Measurements from ENCODE around the gene GLYAT. TPM values are rescaled to one million over a fixed set of nuclear protein-coding genes. Genes with fewer than 3 reads are reported as not detected.

GLYAT gene
- total RNA-seq, 1 experiment from 2014 or later, result not detected

DNA sequence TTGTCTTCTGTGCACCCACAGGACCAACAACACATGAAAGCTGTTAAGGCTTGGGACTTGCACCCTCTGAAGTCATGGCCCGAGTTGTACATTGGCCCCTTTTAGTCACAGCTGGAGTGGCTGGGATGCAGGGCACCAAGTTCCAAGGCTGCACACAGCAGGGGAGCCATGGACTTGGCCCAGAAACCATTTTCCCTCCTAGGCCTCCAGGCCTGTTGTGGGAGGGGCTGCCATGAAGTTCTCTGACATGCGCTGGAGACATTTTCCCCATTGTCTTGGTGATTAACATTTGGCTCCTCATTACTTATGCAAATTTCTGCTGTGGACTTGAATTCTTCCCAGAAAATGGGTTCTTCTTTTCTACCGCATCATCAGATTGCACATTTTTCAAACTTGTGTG lies 48.8 kb upstream of the GLYAT start:
- ATAC-seq (no peak), DNase-seq (ENCODE audit: low read depth, low spot score) (no peak)
- ChIA-PET CTCF (no interaction called here), POLR2A (no interaction called here)
- H3K27ac ChIP-seq (ENCODE audit: low read length), result no peak overlapping the region
- intact Hi-C loops (cut with micrococcal nuclease; ENCODE audit: unreplicated experiment), result no loop called here
- H3K36me3 ChIP-seq (ENCODE audit: control insufficient read depth, insufficient read depth, low read length), result no peaks in the 10 kb centered on the region
- no peak overlapping the region for H3K4me3 ChIP-seq (ENCODE audit: low read depth in 2 of 2, low read length in 2 of 2)
- in situ Hi-C loops (cut with HindIII; ENCODE audit: low pct_unique_long_range_greater_than_20kb, low sequenced_read_pairs), result no loop called here
- no TSS peak for BruUV-seq (replicated peaks)
- no peaks in the 10 kb centered on the region for H3K27me3 ChIP-seq (ENCODE audit: control insufficient read depth, insufficient read depth, low read length)
- no peak for TF ChIP-seq TCF7L2 (IDR thresholded peaks at IDR 0.05; ENCODE audit: low read depth, low read length)
- no peak for TF ChIP-seq CTCF (IDR thresholded peaks at IDR 0.05)
- no peak for TF ChIP-seq SIN3A (IDR thresholded peaks at IDR 0.05; ENCODE audit: borderline replicate concordance, insufficient read depth, low read depth, low read length)
- no peak for TF ChIP-seq REST (IDR thresholded peaks at IDR 0.05; ENCODE audit: insufficient read depth in 1 of 2, low read depth in 2 of 2, low read length in 1 of 2)
- TF ChIP-seq POLR2AphosphoS5 (IDR thresholded peaks at IDR 0.05; ENCODE audit: low read depth, low read length), result no peak
- H3K4me1 ChIP-seq (ENCODE audit: control insufficient read depth, insufficient read depth, low read length), result no peaks in the 10 kb centered on the region
- no peaks in the 10 kb centered on the region for H3K9me3 ChIP-seq (ENCODE audit: control insufficient read depth, insufficient read depth, low read depth, low read length)

- no peaks in the 10 kb centered on the region for H3K9me3 ChIP-seq (ENCODE audit: control insufficient read depth, insufficient read depth, low read depth, low read length)
- H3K27me3 ChIP-seq (ENCODE audit: control insufficient read depth, insufficient read depth, low read length), result no peaks in the 10 kb centered on the region
- TF ChIP-seq SIN3A (IDR thresholded peaks at IDR 0.05; ENCODE audit: borderline replicate concordance, insufficient read depth, low read depth, low read length) (no peak), POLR2AphosphoS5 (IDR thresholded peaks at IDR 0.05; ENCODE audit: low read depth, low read length) (no peak), CTCF (IDR thresholded peaks at IDR 0.05) (no peak), REST (IDR thresholded peaks at IDR 0.05; ENCODE audit: insufficient read depth in 1 of 2, low read depth in 2 of 2, low read length in 1 of 2) (no peak)
- H3K4me1 ChIP-seq (ENCODE audit: control insufficient read depth, insufficient read depth, low read length), result no peaks in the 10 kb centered on the region
- no peaks in the 10 kb centered on the region for H3K36me3 ChIP-seq (ENCODE audit: control insufficient read depth, insufficient read depth, low read length)
- intact Hi-C loops (cut with micrococcal nuclease; ENCODE audit: unreplicated experiment) (no loop called here), in situ Hi-C loops (cut with HindIII; ENCODE audit: low pct_unique_long_range_greater_than_20kb, low sequenced_read_pairs) (no loop called here)
- no peak overlapping the region for H3K27ac ChIP-seq (ENCODE audit: low read length)
- ATAC-seq, result no peak
- no peak for DNase-seq (ENCODE audit: low read depth, low spot score)
- no peak overlapping the region for H3K4me3 ChIP-seq (ENCODE audit: low read depth in 2 of 2, low read length in 2 of 2)
- BruUV-seq (replicated peaks), result no TSS peak
- ChIA-PET CTCF (no interaction called here), POLR2A (no interaction called here)
Measured at GRCh38 chr11:58776891-58777710, 45.4 kb upstream of the GLYAT start.
